ENCODE results near the gene IL20.
"Not testable (repeated sequence)": the region's sequence is repeated elsewhere in the genome, so short reads cannot be mapped to it uniquely, and the experiment has no call there.

Gene IL20

DNA sequence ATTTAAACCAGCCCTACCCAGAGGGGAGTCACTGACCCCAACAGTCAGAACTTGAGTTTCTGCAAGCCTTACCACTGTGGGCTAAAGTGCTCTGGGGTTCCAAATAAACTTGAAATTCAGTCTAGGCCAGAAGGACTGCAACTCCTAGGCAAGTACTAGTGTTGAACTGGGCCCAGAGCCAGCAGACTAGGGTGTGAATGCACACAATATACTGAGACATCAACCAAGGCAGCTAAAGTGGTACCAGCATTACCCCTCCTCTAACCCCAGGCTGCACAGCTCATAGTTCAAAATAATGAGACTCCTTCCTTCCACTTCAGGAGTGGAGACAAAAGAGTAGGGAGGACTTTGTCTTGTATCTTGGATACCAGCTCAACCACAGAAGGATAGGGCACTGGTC is 18.9 kb upstream of the IL20 start:
- no peak for FAIRE-seq
- TF ChIP-seq POLR2AphosphoS5 (IDR thresholded peaks at IDR 0.05; ENCODE audit: low read depth, low read length), result no peak
- TF ChIP-seq TAF1 (IDR thresholded peaks at IDR 0.05; ENCODE audit: borderline replicate concordance, low read depth, low read length), result no peak
- TF ChIP-seq POLR2A (IDR thresholded peaks at IDR 0.05; ENCODE audit: low read depth, low read length), result no peak
- no peak for DNase-seq (ENCODE audit: insufficient read length)

- DNase-seq (ENCODE audit: insufficient read length) (no peak), FAIRE-seq (no peak)
- TF ChIP-seq POLR2A (IDR thresholded peaks at IDR 0.05; ENCODE audit: low read depth, low read length) (no peak), POLR2AphosphoS5 (IDR thresholded peaks at IDR 0.05; ENCODE audit: low read depth, low read length) (no peak), TAF1 (IDR thresholded peaks at IDR 0.05; ENCODE audit: borderline replicate concordance, low read depth, low read length) (no peak)
Measured at GRCh38 chr1:206847337-206847834, 18.0 kb upstream of the IL20 start.

DNA sequence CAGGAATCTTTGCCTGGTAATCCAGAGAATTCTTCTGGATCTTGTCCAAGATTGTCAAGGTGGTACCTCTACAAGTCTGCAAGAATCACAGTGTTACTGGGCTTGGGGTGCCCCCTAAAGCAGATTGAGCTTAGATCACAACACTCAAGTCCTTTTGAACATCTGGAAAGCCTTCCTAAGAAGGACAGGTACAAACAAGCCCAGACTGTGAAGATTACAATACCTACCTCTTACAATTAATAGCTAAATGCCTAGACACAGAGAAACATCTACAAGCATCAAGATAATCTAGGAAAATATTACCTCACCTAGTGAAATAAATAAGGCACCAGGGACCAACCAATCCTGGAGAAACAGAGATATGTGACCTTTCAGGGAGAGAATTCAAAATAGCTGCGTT is 17.5 kb upstream of the IL20 start:
- FAIRE-seq (no peak), DNase-seq (ENCODE audit: insufficient read length) (no peak)
- no peak for TF ChIP-seq TAF1 (IDR thresholded peaks at IDR 0.05; ENCODE audit: borderline replicate concordance, low read depth, low read length)
- TF ChIP-seq POLR2AphosphoS5 (IDR thresholded peaks at IDR 0.05; ENCODE audit: low read depth, low read length), result no peak
- no peak for TF ChIP-seq POLR2A (IDR thresholded peaks at IDR 0.05; ENCODE audit: low read depth, low read length)

GRCh38 chr1:206850401-206850800 is 15.0 kb upstream of the IL20 start:
- DNase-seq (ENCODE audit: insufficient read length) (no peak), FAIRE-seq (no peak)
- TF ChIP-seq POLR2A (IDR thresholded peaks at IDR 0.05; ENCODE audit: low read depth, low read length) (no peak), POLR2AphosphoS5 (IDR thresholded peaks at IDR 0.05; ENCODE audit: low read depth, low read length) (no peak), TAF1 (IDR thresholded peaks at IDR 0.05; ENCODE audit: borderline replicate concordance, low read depth, low read length) (no peak)

DNA sequence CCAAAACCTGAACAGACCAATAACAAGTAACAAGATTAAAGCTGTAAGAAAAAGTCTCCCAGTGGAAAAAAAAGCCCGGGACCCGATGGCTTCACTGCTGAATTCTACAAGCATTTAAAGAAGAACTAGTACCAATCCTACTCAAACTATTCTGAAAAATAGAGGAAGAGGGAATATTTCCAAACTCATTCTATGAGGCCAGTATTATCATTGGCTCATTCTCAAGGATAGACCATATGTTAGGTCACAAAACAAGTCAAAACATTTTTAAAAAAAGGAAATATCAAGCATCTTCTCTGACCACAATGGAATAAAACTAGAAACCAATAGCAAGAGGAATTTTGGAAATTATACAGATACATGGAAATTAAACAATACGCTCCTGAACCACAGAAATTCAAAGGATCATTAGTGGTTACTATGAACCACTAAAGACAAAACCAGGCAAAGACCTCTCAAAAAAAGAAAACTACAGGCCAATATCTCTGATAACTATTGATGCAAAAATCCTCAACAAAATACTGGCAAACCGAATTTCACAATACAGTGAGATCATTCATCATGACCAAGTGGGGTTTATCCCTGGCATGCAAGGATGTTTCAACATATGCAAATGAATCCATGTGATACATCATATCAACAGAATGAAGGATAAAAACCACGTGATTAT is 13.9 kb upstream of the IL20 start:
- DNase-seq (ENCODE audit: insufficient read length) (no peak), FAIRE-seq (no peak)
- TF ChIP-seq TAF1 (IDR thresholded peaks at IDR 0.05; ENCODE audit: borderline replicate concordance, low read depth, low read length), result no peak
- no peak for TF ChIP-seq POLR2A (IDR thresholded peaks at IDR 0.05; ENCODE audit: low read depth, low read length)
- no peak for TF ChIP-seq POLR2AphosphoS5 (IDR thresholded peaks at IDR 0.05; ENCODE audit: low read depth, low read length)

- DNase-seq (ENCODE audit: insufficient read length); FAIRE-seq: not testable (repeated sequence)
Measured at GRCh38 chr1:206852662-206853061, 12.8 kb upstream of the IL20 start.

DNA sequence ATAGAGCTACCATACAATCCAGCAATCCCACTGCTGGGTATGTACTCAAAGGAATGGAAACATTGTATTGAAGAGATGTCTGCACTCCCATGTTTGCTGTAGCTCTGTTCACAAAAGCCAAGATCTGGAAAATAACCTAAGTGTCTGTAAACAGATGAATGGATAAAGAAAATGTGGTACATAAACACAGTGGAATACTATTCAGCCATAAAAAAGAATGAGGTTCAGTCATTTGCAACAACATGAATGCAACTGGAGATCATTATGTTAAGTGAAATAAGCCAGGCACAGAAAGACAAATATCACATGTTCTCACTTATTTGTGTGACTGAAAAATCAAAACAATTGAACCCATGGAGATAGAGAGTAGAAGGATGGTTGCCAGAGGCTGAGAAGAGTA is 11.7 kb upstream of the IL20 start:
- FAIRE-seq; DNase-seq (ENCODE audit: insufficient read length): not testable (repeated sequence)

GRCh38 chr1:206854401-206855129 is 10.9 kb upstream of the IL20 start:
- TF ChIP-seq POLR2AphosphoS5 (IDR thresholded peaks at IDR 0.05; ENCODE audit: low read depth, low read length), result no peak
- TF ChIP-seq POLR2A (IDR thresholded peaks at IDR 0.05; ENCODE audit: low read depth, low read length), result no peak
- TF ChIP-seq TAF1 (IDR thresholded peaks at IDR 0.05; ENCODE audit: borderline replicate concordance, low read depth, low read length), result no peak
- no peak for DNase-seq (ENCODE audit: insufficient read length)
- no peak for FAIRE-seq

DNA sequence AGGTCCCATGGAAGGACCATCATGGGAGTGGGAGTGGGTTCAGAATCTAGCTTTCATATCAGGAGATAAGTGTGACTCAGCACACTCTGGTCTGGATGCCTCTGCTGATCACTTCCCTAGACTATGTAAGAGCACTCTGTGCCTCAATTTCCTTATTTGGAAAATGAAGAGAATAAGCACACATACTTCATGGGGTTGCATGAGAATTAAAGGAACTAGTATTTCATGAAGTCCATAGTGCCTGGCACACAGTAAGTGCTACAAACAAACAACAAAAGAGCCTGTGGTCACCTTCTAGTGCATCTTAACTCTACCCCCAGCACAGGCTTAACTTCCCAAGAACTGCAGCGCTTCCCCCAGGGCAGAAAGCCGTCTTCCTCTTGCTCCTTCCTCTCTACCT is 9.6 kb upstream of the IL20 start:
- FAIRE-seq (no peak), DNase-seq (ENCODE audit: insufficient read length) (no peak)
- no peak for TF ChIP-seq POLR2A (IDR thresholded peaks at IDR 0.05; ENCODE audit: low read depth, low read length)
- TF ChIP-seq POLR2AphosphoS5 (IDR thresholded peaks at IDR 0.05; ENCODE audit: low read depth, low read length), result no peak
- no peak for TF ChIP-seq TAF1 (IDR thresholded peaks at IDR 0.05; ENCODE audit: borderline replicate concordance, low read depth, low read length)

DNA sequence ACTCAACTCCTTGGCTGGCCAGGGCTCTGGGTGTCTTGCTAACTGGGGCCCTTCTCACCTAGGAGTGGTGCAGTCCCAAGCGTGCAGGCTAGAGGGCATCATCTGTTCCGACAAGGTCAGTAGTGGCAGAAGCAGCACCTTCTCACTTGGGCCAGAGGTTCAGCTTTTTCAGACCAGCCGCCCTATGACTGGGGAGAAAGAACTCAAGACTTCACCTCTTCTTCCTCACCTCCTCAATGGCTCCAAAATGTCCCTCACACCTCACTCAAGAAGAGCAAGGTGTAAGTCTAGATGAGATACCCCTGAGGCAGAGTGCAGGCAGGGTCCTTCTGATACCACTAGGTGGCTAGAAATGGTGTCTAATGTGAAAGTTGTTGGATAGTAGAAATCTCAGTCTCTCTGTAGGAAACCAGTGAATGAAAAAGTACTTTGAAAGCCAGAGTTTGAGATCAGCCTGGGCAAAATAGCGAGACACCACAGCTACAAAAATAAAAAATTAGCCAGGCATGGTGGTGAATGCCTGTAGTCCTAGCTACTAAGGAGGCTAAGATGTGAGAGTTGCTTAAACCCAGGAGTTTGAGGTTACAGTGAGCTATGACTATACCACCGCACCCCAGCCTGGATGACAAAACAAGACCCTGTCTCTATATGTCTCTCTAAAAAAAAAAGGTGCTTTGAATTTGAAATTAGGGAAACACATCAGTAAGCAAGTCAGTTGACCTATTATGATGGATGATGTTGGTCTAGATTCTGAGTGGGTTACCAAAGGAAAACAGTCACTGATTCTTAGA is 8.6 kb upstream of the IL20 start:
- DNase-seq (ENCODE audit: insufficient read length) (no peak), FAIRE-seq (peak; percentile 51)
- TF ChIP-seq POLR2A (IDR thresholded peaks at IDR 0.05; ENCODE audit: low read depth, low read length), result no peak

GRCh38 chr1:206859082-206859521 is 6.3 kb upstream of the IL20 start:
- FAIRE-seq (no peak), DNase-seq (ENCODE audit: insufficient read length) (no peak)
- TF ChIP-seq POLR2A (IDR thresholded peaks at IDR 0.05; ENCODE audit: low read depth, low read length), result no peak
- TF ChIP-seq TAF1 (IDR thresholded peaks at IDR 0.05; ENCODE audit: borderline replicate concordance, low read depth, low read length), result no peak
- TF ChIP-seq POLR2AphosphoS5 (IDR thresholded peaks at IDR 0.05; ENCODE audit: low read depth, low read length), result no peak

DNA sequence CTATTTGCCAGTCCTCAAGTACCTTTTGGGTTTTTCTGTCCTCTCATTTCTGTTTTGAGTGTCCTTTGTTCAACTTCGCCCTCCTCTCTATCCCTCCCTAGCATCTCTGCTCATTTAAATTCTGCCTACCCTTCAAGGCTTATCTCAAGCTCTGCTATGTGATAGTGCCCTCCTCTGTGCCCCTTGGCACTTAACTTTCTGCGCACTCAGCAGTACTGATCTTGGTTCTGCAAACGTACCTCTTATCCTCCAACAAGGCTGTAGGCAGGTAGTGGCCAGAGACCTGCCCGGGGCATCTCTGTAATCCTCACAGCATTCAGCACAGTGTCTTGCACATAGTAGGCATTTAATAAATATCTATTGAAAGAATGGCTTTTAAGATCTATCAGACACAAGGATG is 5.3 kb upstream of the IL20 start:
- no peak for DNase-seq (ENCODE audit: insufficient read length)
- FAIRE-seq, result no peak
- no peak for TF ChIP-seq POLR2AphosphoS5 (IDR thresholded peaks at IDR 0.05; ENCODE audit: low read depth, low read length)
- no peak for TF ChIP-seq POLR2A (IDR thresholded peaks at IDR 0.05; ENCODE audit: low read depth, low read length)
- TF ChIP-seq TAF1 (IDR thresholded peaks at IDR 0.05; ENCODE audit: borderline replicate concordance, low read depth, low read length), result no peak
